Measurements from ENCODE around the gene GDAP1L1. TPM values are rescaled to one million over a fixed set of nuclear protein-coding genes. Genes with fewer than 3 reads are reported as not detected.
"Not testable (repeated sequence)": the region's sequence is repeated elsewhere in the genome, so short reads cannot be mapped to it uniquely, and the experiment has no call there.

The GDAP1L1 gene
- total RNA-seq, 1 experiment from 2014 or later: not detected

DNA sequence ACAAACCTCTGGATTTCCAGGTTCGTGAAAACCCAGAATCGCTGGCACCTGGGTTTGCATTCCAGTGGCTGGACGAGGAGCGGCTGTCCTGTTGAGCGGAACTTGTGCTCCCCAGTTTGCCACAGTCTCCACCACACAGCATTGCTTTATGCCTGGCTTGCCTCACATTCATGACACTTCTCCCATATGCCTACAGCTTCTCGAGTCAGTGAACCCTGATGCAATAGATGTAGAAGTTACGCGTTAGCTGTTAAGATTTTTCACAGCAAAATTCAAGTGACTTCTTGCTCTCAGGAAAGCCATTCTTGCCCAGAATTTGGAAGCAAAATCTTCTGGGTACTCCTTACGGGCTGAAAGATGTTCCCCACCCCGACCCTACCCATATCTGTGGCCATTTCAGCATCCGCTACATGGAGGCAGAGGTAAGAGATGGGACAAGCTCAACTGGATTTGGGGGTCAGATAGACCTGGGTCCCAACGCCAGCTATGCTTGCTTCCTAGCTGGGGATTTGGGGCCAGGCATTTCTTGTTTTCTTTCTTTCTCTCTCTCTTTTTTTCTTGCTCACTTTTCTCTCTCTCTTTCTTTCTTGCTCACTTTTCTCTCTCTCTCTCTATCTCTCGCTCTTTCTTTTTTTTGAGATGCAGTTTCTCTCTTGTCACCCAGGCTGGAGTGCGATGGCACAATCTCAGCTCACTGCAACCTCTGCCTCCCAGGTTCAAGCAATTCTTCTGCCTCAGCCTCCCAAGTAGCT is 12.4 kb upstream of the GDAP1L1 start:
- H3K4me3 Mint-ChIP-seq (ENCODE audit: low read depth, unreplicated experiment): no peak overlapping the region
- intact Hi-C loops (cut with micrococcal nuclease; ENCODE audit: unreplicated experiment): loop anchor here (5.0 kb wide), 1 partner anchor 153 kb away; no protein-coding TSS in a partner anchor
- no peaks in the 10 kb centered on the region for H3K9me3 Mint-ChIP-seq (ENCODE audit: low read depth, unreplicated experiment)
- no peaks in the 10 kb centered on the region for H3K4me1 Mint-ChIP-seq (ENCODE audit: low read depth, unreplicated experiment)
- no peaks in the 10 kb centered on the region for H3K36me3 Mint-ChIP-seq (ENCODE audit: insufficient read depth, unreplicated experiment)
- H3K27ac Mint-ChIP-seq (ENCODE audit: unreplicated experiment): no peak overlapping the region
- BruUV-seq (replicated peaks): no TSS peak
- peaks cover 10% of the 10 kb centered on the region for H3K27me3 Mint-ChIP-seq (ENCODE audit: unreplicated experiment)
- CTCF ChIA-PET: interaction anchor here (0.6 kb wide), 1 partner anchor 353 kb away, joined by 3 read pairs; no protein-coding TSS in a partner anchor
- TF ChIP-seq, protein P1, sequence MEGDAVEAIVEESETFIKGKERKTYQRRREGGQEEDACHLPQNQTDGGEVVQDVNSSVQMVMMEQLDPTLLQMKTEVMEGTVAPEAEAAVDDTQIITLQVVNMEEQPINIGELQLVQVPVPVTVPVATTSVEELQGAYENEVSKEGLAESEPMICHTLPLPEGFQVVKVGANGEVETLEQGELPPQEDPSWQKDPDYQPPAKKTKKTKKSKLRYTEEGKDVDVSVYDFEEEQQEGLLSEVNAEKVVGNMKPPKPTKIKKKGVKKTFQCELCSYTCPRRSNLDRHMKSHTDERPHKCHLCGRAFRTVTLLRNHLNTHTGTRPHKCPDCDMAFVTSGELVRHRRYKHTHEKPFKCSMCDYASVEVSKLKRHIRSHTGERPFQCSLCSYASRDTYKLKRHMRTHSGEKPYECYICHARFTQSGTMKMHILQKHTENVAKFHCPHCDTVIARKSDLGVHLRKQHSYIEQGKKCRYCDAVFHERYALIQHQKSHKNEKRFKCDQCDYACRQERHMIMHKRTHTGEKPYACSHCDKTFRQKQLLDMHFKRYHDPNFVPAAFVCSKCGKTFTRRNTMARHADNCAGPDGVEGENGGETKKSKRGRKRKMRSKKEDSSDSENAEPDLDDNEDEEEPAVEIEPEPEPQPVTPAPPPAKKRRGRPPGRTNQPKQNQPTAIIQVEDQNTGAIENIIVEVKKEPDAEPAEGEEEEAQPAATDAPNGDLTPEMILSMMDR (IDR thresholded peaks at IDR 0.05; ENCODE audit: unreplicated experiment): no peak
- no peak for DNase-seq

DNA sequence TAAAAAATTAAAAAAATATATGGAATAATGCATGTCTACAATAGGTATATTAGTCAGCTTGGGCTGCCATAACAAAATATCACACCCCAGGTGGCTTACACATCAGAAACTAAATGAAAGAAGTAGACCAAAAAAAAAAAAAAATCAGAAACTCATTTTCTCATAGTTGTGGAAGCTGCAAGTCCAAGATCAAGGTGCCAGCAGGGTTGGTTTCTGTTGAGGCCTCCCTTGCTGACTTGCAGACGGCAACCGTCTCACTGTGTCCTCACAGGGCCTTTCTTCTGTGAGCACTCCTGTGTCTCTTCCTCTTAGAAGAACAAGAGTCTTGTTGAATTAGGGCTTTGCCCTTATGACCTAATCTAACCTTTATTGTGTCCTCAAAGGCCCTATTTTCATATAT is 11.4 kb upstream of the GDAP1L1 start:
- H3K36me3 Mint-ChIP-seq (ENCODE audit: insufficient read depth, unreplicated experiment): no peaks in the 10 kb centered on the region
- TF ChIP-seq, protein P1 (IDR thresholded peaks at IDR 0.05; ENCODE audit: unreplicated experiment): no peak
- H3K4me1 Mint-ChIP-seq (ENCODE audit: low read depth, unreplicated experiment): no peaks in the 10 kb centered on the region
- no peak overlapping the region for H3K27ac Mint-ChIP-seq (ENCODE audit: unreplicated experiment)
- DNase-seq: no peak
- no TSS peak for BruUV-seq (replicated peaks)
- H3K4me3 Mint-ChIP-seq (ENCODE audit: low read depth, unreplicated experiment): no peak overlapping the region
- CTCF ChIA-PET: interaction anchor here (0.6 kb wide), 2 partner anchors 354 to 689 kb away, joined by 3 read pairs; no protein-coding TSS in a partner anchor
- H3K27me3 Mint-ChIP-seq (ENCODE audit: unreplicated experiment): peaks cover 19% of the 10 kb centered on the region
- H3K9me3 Mint-ChIP-seq (ENCODE audit: low read depth, unreplicated experiment): no peaks in the 10 kb centered on the region
- intact Hi-C loops (cut with micrococcal nuclease; ENCODE audit: unreplicated experiment): no loop called here

DNA sequence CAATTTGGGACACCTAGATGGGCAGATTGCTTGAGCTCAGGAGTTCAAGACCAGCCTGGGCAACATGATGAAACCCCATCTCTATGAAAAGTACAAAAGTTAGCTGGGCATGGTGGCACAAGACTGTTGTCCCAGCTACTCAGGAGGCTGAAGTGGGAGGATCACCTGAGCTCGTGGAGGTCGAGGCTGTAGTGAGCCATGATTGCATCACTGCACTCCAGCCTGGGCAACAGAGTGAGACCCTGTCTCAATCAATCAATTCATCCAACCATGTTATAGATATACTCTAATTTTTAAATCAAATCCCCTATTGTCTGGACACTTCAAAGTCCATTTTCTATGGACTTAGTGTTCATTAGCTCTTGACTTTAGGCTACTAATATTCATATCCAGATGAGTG is 10.3 kb upstream of the GDAP1L1 start:
- intact Hi-C loops (cut with micrococcal nuclease; ENCODE audit: unreplicated experiment); BruUV-seq (replicated peaks); H3K4me1 Mint-ChIP-seq (ENCODE audit: low read depth, unreplicated experiment); H3K9me3 Mint-ChIP-seq (ENCODE audit: low read depth, unreplicated experiment); H3K4me3 Mint-ChIP-seq (ENCODE audit: low read depth, unreplicated experiment); DNase-seq; H3K36me3 Mint-ChIP-seq (ENCODE audit: insufficient read depth, unreplicated experiment); H3K27ac Mint-ChIP-seq (ENCODE audit: unreplicated experiment): not testable (repeated sequence)
- CTCF ChIA-PET: interaction anchor here (0.7 kb wide), 1 partner anchor 478 kb away, joined by 3 read pairs; the partner anchor contains the start of gene CCN5
- H3K27me3 Mint-ChIP-seq (ENCODE audit: unreplicated experiment): peaks cover 31% of the 10 kb centered on the region

DNA sequence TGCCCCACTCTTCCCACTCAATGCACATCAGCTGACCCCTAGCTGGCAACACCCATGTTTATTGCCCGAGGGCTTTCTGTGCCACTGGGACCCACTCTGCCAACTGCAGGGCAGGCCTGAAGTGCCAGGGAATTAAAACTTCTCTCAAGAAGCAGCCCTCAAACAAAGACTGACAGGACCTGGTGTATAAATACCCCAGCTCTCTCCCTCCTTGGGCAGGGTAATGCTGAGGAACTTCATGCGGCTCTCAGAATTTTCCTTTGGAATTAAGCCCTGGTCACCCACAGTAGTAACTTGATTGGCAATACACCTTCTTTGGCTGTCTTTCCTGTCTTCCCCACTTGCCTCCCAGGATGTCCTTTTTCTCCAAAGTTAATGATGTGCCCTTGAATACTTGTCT is 5.3 kb upstream of the GDAP1L1 start:
- no peak for DNase-seq
- H3K4me1 Mint-ChIP-seq (ENCODE audit: low read depth, unreplicated experiment): no peaks in the 10 kb centered on the region
- H3K27ac Mint-ChIP-seq (ENCODE audit: unreplicated experiment): no peak overlapping the region
- TF ChIP-seq, protein P1 (IDR thresholded peaks at IDR 0.05; ENCODE audit: unreplicated experiment): no peak
- BruUV-seq (replicated peaks): no TSS peak
- peaks cover 78% of the 10 kb centered on the region for H3K27me3 Mint-ChIP-seq (ENCODE audit: unreplicated experiment)
- CTCF ChIA-PET: no interaction called here
- no peaks in the 10 kb centered on the region for H3K36me3 Mint-ChIP-seq (ENCODE audit: insufficient read depth, unreplicated experiment)
- intact Hi-C loops (cut with micrococcal nuclease; ENCODE audit: unreplicated experiment): no loop called here
- H3K9me3 Mint-ChIP-seq (ENCODE audit: low read depth, unreplicated experiment): no peaks in the 10 kb centered on the region
- no peak overlapping the region for H3K4me3 Mint-ChIP-seq (ENCODE audit: low read depth, unreplicated experiment)

DNA sequence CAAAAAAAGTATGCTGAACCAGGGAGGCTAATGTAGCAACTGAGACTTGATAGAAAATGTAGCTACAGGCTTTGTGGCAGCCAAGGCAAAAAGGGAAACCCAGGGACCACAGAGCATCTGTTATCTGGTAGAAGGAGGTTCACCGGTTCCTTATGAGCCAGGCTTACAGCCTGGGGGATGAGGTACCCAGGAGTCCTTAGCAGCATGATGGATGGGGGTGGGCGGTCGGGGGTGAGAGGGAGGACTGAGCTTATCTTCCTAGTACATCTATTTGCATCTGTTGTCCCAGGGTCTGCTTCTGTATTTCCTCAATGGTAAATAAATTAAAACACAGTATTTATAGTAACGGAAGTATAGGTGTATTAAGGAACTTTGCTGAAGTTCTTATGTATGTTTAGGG is 1.1 kb upstream of the GDAP1L1 start:
- CTCF ChIA-PET: no interaction called here
- Mint-ChIP-seq H3K27ac (ENCODE audit: unreplicated experiment) (no peak overlapping the region), H3K4me3 (ENCODE audit: low read depth, unreplicated experiment) (no peak overlapping the region), H3K27me3 (ENCODE audit: unreplicated experiment) (peaks cover 98% of the 10 kb centered on the region), H3K9me3 (ENCODE audit: low read depth, unreplicated experiment) (no peaks in the 10 kb centered on the region), H3K4me1 (ENCODE audit: low read depth, unreplicated experiment) (no peaks in the 10 kb centered on the region), H3K36me3 (ENCODE audit: insufficient read depth, unreplicated experiment) (no peaks in the 10 kb centered on the region)
- intact Hi-C loops (cut with micrococcal nuclease; ENCODE audit: unreplicated experiment): no loop called here
- no peak for DNase-seq
- BruUV-seq (replicated peaks): no TSS peak
- TF ChIP-seq, protein P1 (IDR thresholded peaks at IDR 0.05; ENCODE audit: unreplicated experiment): no peak
